Peyer's patch (tissue), 4 donors: ENCODE results near the gene MCRIP2. TPM values are rescaled to one million over a fixed set of nuclear protein-coding genes. Genes with fewer than 3 reads are reported as not detected.
A peak's percentile ranks its signal among the peaks of the same experiment; 100 is the strongest.

Experiments used
- DNase-seq, 3 donors: peaks; one replicate each; pipeline ENCODE4 v3.0.0-alpha.2; 2017 to 2019
- H3K27ac ChIP-seq, 4 donors: fragments of 200-600 bp; sonication (generic); one replicate each; pipeline ENCODE4 v1.5.1; 2016 to 2019
- H3K27me3 ChIP-seq, 2 donors: fragments of 200-600 bp; sonication (generic); one replicate each; pipeline ENCODE4 v1.5.1; 2019
- H3K36me3 ChIP-seq, 3 donors: fragments of 200-600 bp; sonication (generic); one replicate each; pipeline ENCODE4 v1.5.1; 2016 to 2019
- H3K4me1 ChIP-seq, 4 donors: fragments of 200-600 bp; sonication (generic); one replicate each; pipeline ENCODE4 v1.5.1; 2016 to 2019
- H3K4me3 ChIP-seq, 4 donors: fragments of 200-600 bp; sonication (generic); 1 replicate in 3 of 4; 2 replicates in 1 of 4; pipeline ENCODE4 v1.5.1; 2016 to 2019; ENCODE audit warnings: mild to moderate bottlenecking in 1 of 4
- H3K9me3 ChIP-seq, 4 donors: fragments of 200-600 bp; sonication (generic); one replicate each; pipeline ENCODE4 v1.5.1; 2016 to 2019; ENCODE audit warnings: mild to moderate bottlenecking in 1 of 4
- POLR2A ChIP-seq, 2 donors: fragments of 450-650 bp; IDR thresholded peaks; one replicate each; pipeline ENCODE4 v1.5.1; 2017; ENCODE audit warnings: antibody characterized with exemption in 2 of 2, mild to moderate bottlenecking in 2 of 2, moderate library complexity in 2 of 2
- total RNA-seq, 4 donors: library from RNA; depleted of rRNA; stranded (reverse); fragments of >200 nt; gene quantifications; one replicate each; pipeline ENCODE4 v1.1.0, GENCODE V29; 2016
- TF ChIP-seq, protein P1 (sequence below), 6 experiments: fragments of 450-650 bp in 4 of 6; fragments of 200-600 bp in 2 of 6; sonication (generic) in 1 of 6; IDR thresholded peaks; one replicate each; pipeline ENCODE4 v1.5.1; 2017 to 2019; ENCODE audit warnings: antibody characterized with exemption in 6 of 6, mild to moderate bottlenecking in 3 of 6, moderate library complexity in 1 of 6

The MCRIP2 gene
- total RNA-seq, 4 donors from 2014 or later = 114 to 260 (median 222) TPM

DNA sequence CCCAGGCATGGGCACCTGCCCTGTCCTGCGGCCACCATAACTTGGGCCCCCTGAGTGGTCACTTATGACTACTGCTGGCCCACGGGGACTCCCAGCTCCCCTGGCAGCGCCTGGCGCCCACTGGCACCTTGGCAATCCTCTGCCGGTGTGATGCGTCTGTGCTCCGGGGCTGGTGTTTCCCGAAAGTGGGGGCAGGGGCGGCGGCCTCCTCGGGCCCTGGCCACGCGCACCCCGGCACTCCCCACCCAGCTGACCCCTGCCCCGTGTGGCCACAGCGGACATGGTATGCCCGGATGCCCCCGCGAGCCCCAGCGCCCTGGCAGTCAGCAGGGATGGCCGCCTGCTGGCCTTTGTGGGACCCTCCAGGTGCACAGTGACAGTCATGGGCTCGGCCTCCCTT lies 15.9 kb downstream of the MCRIP2 start:
- Histone ChIP-seq H3K36me3 (peaks cover 0 to 17% (median 0%) of the 10 kb centered on the region in 3 donors), H3K9me3 (no peaks in the 10 kb centered on the region), H3K4me1 (peaks cover 0 to 14% (median 6%) of the 10 kb centered on the region in 4 donors), H3K4me3 (no peak overlapping the region), H3K27me3 (no peaks in the 10 kb centered on the region), H3K27ac (no peak overlapping the region)
- TF ChIP-seq, protein P1, sequence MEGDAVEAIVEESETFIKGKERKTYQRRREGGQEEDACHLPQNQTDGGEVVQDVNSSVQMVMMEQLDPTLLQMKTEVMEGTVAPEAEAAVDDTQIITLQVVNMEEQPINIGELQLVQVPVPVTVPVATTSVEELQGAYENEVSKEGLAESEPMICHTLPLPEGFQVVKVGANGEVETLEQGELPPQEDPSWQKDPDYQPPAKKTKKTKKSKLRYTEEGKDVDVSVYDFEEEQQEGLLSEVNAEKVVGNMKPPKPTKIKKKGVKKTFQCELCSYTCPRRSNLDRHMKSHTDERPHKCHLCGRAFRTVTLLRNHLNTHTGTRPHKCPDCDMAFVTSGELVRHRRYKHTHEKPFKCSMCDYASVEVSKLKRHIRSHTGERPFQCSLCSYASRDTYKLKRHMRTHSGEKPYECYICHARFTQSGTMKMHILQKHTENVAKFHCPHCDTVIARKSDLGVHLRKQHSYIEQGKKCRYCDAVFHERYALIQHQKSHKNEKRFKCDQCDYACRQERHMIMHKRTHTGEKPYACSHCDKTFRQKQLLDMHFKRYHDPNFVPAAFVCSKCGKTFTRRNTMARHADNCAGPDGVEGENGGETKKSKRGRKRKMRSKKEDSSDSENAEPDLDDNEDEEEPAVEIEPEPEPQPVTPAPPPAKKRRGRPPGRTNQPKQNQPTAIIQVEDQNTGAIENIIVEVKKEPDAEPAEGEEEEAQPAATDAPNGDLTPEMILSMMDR (IDR thresholded peaks at IDR 0.05) = no peak
- DNase-seq = no peak

DNA sequence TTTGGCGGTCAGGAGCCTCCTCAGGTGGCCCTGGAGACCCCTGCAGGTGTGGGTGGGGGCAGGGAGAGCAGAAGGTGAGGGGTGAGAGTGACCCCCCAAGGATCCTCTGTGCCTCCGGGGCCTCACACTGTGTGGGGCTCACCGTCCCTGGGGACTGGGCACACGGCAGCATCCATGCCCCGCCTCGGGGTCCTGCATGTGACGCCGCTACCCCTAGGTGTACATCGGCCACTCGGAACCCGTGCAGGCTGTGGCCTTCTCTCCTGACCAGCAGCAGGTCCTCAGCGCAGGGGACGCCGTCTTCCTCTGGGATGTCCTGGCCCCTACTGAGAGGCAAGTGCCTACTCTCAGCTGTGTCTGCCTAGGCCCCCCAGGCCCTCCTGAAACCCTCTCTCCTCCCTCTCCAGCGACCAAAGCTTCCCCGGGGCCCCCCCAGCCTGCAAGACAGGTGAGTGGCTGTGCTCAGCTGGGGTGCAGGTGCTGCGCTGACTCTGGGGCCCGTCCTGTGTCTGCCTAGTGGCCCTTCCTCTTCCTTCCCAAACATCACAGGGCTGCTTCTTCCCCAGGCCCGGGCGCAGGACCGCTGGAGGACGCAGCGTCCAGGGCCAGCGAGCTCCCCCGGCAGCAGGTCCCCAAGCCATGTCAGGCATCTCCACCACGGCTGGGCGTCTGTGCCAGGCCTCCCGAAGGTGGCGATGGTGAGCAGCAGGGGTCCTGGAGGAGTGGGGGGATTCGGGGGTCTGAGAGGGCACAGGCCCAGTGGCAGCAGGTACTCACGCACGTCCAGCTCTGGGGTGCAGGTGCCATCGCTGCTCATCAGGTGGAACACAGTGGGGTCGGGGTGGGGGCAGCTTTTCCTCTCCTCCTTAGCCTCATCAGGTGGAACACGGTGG lies 17.3 kb downstream of the MCRIP2 start:
- H3K4me1 ChIP-seq = peaks cover 0 to 14% (median 6%) of the 10 kb centered on the region in 4 donors
- no peak overlapping the region for H3K4me3 ChIP-seq
- no peak for DNase-seq
- TF ChIP-seq, protein P1 (IDR thresholded peaks at IDR 0.05) = no peak
- TF ChIP-seq POLR2A (IDR thresholded peaks at IDR 0.05) = no peak
- H3K36me3 ChIP-seq = peaks cover 0 to 11% (median 0%) of the 10 kb centered on the region in 3 donors
- no peaks in the 10 kb centered on the region for H3K9me3 ChIP-seq
- H3K27me3 ChIP-seq = no peaks in the 10 kb centered on the region
- H3K27ac ChIP-seq = no peak overlapping the region

DNA sequence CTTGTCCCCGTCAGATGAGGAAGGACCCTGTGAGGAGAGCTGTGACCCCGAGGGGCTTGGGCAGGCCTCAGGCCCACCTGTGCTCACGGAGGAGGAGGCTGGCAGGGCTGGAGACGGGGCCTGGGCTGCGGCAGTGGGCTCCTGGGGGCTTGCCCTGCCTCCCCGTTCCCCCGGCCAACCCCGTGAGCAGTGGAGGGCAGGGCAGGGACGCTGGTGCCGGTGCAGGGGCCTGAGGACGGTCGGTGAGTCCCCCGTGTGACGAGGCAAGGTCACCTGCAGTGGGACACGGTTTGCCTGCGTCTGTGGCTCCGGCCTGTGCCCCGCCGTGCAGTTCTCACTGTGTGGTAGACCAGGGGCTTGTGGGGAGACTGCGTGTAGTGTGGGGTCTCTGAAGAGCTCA lies 18.0 kb downstream of the MCRIP2 start:
- Histone ChIP-seq H3K36me3 (peaks cover 0 to 11% (median 0%) of the 10 kb centered on the region in 3 donors), H3K4me3 (no peak overlapping the region), H3K4me1 (peaks cover 0 to 14% (median 6%) of the 10 kb centered on the region in 4 donors), H3K9me3 (no peaks in the 10 kb centered on the region), H3K27ac (no peak overlapping the region), H3K27me3 (no peaks in the 10 kb centered on the region)
- no peak for DNase-seq
- no peak for TF ChIP-seq POLR2A (IDR thresholded peaks at IDR 0.05)
- TF ChIP-seq, protein P1 (IDR thresholded peaks at IDR 0.05) = no peak

DNA sequence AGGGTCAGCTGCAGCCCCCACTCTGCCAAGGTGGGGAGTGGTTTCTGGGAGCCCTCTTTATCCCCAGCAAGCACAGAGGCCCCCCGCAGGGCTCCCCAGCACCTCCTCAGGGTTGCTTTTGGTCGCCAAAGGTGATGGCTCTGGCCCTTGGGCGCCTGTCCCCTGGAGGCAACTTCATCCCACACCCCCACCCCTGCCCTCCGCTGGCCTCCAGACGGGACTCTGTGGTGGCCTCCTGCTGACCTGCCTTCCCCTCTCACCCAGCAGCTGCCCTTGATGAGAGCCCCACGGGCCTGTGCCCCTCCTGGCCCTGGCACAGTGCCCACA lies 18.5 kb downstream of the MCRIP2 start:
- Histone ChIP-seq H3K4me1 (peaks cover 0 to 14% (median 6%) of the 10 kb centered on the region in 4 donors), H3K36me3 (peaks cover 0 to 11% (median 0%) of the 10 kb centered on the region in 3 donors), H3K27me3 (no peaks in the 10 kb centered on the region), H3K4me3 (peak overlapping the region in 3 of 4 donors; percentile 7 to 27 (median 16)), H3K9me3 (no peaks in the 10 kb centered on the region), H3K27ac (peak overlapping the region; percentile 43 to 64 (median 61))
- TF ChIP-seq, protein P1 (IDR thresholded peaks at IDR 0.05) = no peak
- no peak for TF ChIP-seq POLR2A (IDR thresholded peaks at IDR 0.05)
- DNase-seq = no peak

DNA sequence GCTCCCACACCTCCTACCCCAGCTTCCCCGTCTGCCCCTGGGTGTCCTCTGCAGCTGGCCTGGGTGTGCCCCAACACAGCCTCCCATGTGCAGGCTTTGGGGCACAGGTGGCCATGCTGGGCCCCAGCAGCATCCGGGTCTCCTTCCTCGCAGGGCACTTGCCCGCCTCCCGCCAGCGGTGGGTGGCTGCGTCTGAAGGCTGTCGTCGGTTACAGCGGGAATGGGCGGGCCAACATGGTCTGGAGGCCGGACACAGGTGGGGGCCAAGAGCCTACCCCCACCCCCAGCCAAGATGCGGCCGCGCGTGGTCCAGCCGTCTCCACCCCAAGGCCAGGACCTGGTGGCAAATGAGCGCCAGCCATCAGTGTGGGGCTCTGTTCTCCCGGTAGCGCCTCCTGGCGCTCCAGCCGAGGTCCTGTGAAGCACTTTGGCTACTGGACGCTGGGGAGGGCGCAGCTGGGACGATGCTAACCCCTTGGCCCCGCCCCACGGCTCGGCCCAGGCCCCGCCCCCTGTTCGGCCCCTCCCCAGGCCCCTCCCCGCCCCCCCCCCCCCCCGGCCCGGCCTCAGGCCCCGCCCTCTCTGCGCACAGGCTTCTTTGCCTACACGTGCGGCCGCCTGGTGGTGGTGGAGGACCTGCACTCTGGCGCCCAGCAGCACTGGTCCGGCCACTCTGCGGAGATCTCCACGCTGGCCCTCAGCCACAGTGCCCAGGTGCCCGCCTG lies 19.0 kb downstream of the MCRIP2 start:
- peaks cover 0 to 11% (median 0%) of the 10 kb centered on the region in 3 donors for H3K36me3 ChIP-seq

More for the DNA sequence above, 19.0 kb downstream of the MCRIP2 start:
- H3K9me3 ChIP-seq = no peaks in the 10 kb centered on the region
- H3K4me3 ChIP-seq = peak overlapping the region in 3 of 4 donors; percentile 16 to 40 (median 27)
- no peaks in the 10 kb centered on the region for H3K27me3 ChIP-seq
- H3K27ac ChIP-seq = peak overlapping the region; percentile 43 to 76 (median 62)
- TF ChIP-seq POLR2A (IDR thresholded peaks at IDR 0.05) = peak in 1 of 2 donors; percentile 34
- TF ChIP-seq, protein P1 (IDR thresholded peaks at IDR 0.05) = peak in 5 of 6 experiments; percentile 52 to 68 (median 63)
- H3K4me1 ChIP-seq = peaks cover 0 to 14% (median 6%) of the 10 kb centered on the region in 4 donors
- DNase-seq = peak; percentile 86 to 95 (median 94)
